ENCODE results near the gene RPL34. TPM values are rescaled to one million over a fixed set of nuclear protein-coding genes. Genes with fewer than 3 reads are reported as not detected.
"Not testable (repeated sequence)": the region's sequence is repeated elsewhere in the genome, so short reads cannot be mapped to it uniquely, and the experiment has no call there.

Gene RPL34
- 1,315 and 1,341 TPM in 2 replicates for total RNA-seq

- intact Hi-C loops (cut with micrococcal nuclease) = loop anchor here (1.0 to 2.0 kb wide), 5 partner anchors 30 to 1194 kb away; partner anchors contain the start of genes GAR1, HADH and OSTC
Observed at GRCh38 chr4:108620101-108620932, at the start of gene RPL34. Gene RPL34 (plus strand): TSS chr4:108620576. CDS start chr4:108621960, 1,384 bp downstream.

GRCh38 chr4:108570993-108571569 lies 49.3 kb upstream of the RPL34 start:
- intact Hi-C loops (cut with micrococcal nuclease) = loop anchor here (5.0 to 10.0 kb wide), 3 partner anchors 39 to 229 kb away; no protein-coding TSS in a partner anchor

- intact Hi-C loops (cut with micrococcal nuclease) = loop anchor here (5.0 to 10.0 kb wide), 3 partner anchors 42 to 232 kb away; no protein-coding TSS in a partner anchor
Observed at GRCh38 chr4:108574402-108574801, 46.0 kb upstream of the RPL34 start.

GRCh38 chr4:108581083-108581482 lies 39.3 kb upstream of the RPL34 start:
- intact Hi-C loops (cut with micrococcal nuclease) = no loop called here

GRCh38 chr4:108586778-108587177 lies 33.6 kb upstream of the RPL34 start:
- intact Hi-C loops (cut with micrococcal nuclease) = no loop called here

GRCh38 chr4:108588878-108589277 lies 31.5 kb upstream of the RPL34 start:
- intact Hi-C loops (cut with micrococcal nuclease) = no loop called here

- intact Hi-C loops (cut with micrococcal nuclease) = no loop called here
Observed at GRCh38 chr4:108589961-108590360, 30.4 kb upstream of the RPL34 start.

GRCh38 chr4:108590776-108591175 lies 29.6 kb upstream of the RPL34 start:
- intact Hi-C loops (cut with micrococcal nuclease) = no loop called here

- intact Hi-C loops (cut with micrococcal nuclease) = no loop called here
Observed at GRCh38 chr4:108592674-108592986, 27.7 kb upstream of the RPL34 start.

GRCh38 chr4:108594296-108594695 lies 26.1 kb upstream of the RPL34 start:
- intact Hi-C loops (cut with micrococcal nuclease) = not testable (repeated sequence)

- intact Hi-C loops (cut with micrococcal nuclease) = no loop called here
Observed at GRCh38 chr4:108596344-108596743, 24.0 kb upstream of the RPL34 start.

GRCh38 chr4:108601106-108601505 lies 19.3 kb upstream of the RPL34 start:
- intact Hi-C loops (cut with micrococcal nuclease) = no loop called here

GRCh38 chr4:108601532-108601931 lies 18.8 kb upstream of the RPL34 start:
- intact Hi-C loops (cut with micrococcal nuclease) = no loop called here

GRCh38 chr4:108602163-108602562 lies 18.2 kb upstream of the RPL34 start:
- intact Hi-C loops (cut with micrococcal nuclease) = no loop called here

GRCh38 chr4:108607079-108607815 lies 13.1 kb upstream of the RPL34 start:
- intact Hi-C loops (cut with micrococcal nuclease) = no loop called here

GRCh38 chr4:108611365-108611764 lies 9.0 kb upstream of the RPL34 start:
- intact Hi-C loops (cut with micrococcal nuclease) = no loop called here

GRCh38 chr4:108612365-108612764 lies 8.0 kb upstream of the RPL34 start:
- intact Hi-C loops (cut with micrococcal nuclease) = no loop called here

GRCh38 chr4:108619372-108620100 lies 840 bp upstream of the RPL34 start:
- intact Hi-C loops (cut with micrococcal nuclease) = loop anchor here (1.0 to 2.0 kb wide), 6 partner anchors 31 to 1195 kb away; partner anchors contain the start of genes CYP2U1, GAR1, HADH and OSTC

- intact Hi-C loops (cut with micrococcal nuclease) = loop anchor here (1.0 to 2.0 kb wide), 5 partner anchors 29 to 1194 kb away; partner anchors contain the start of genes GAR1, HADH and OSTC
Observed at GRCh38 chr4:108620933-108621905, 843 bp downstream of the RPL34 start.

- intact Hi-C loops (cut with micrococcal nuclease) = no loop called here
Observed at GRCh38 chr4:108622022-108622421, 1.6 kb downstream of the RPL34 start.
